Heart left ventricle (tissue), 16 donors: ENCODE results near the gene PLCG2. TPM values are rescaled to one million over a fixed set of nuclear protein-coding genes. Genes with fewer than 3 reads are reported as not detected.

ENCODE experiments used
- ATAC-seq, 4 donors: fragments of 200-7000 bp; cut with Tn5 transposase; one replicate each; pipeline ENCODE4 v1.9.1; 2020 to 2022; ENCODE audit warnings: moderate library complexity in 4 of 4, mild to moderate bottlenecking in 3 of 4, moderate number of reproducible peaks in 1 of 4
- DNase-seq, 5 donors: peaks; one replicate each; pipeline ENCODE4 v3.0.0-alpha.2; 2020
- H3K27ac ChIP-seq, 12 donors: fragments of 200-600 bp; sonication (generic) in 4 of 12; one replicate each; pipeline versions ENCODE4 v1.5.0 to v1.8.0; 2016 to 2022; ENCODE audit warnings: mild to moderate bottlenecking in 2 of 12
- H3K27me3 ChIP-seq, 9 donors: fragments of 200-600 bp; sonication (generic) in 2 of 9; one replicate each; pipeline versions ENCODE4 v1.5.1 to v1.8.0; 2016 to 2022; ENCODE audit warnings: mild to moderate bottlenecking in 3 of 9
- H3K36me3 ChIP-seq, 9 donors: fragments of 200-600 bp; sonication (generic) in 2 of 9; one replicate each; pipeline versions ENCODE4 v1.5.0 to v1.8.0; 2018 to 2022; ENCODE audit warnings: mild to moderate bottlenecking in 2 of 9
- H3K4me1 ChIP-seq, 12 donors: fragments of 200-600 bp; sonication (generic) in 4 of 12; one replicate each; pipeline versions ENCODE4 v1.5.0 to v1.8.0; 2016 to 2022; ENCODE audit warnings: mild to moderate bottlenecking in 3 of 12
- H3K4me3 ChIP-seq, 12 donors: fragments of 200-600 bp; sonication (generic) in 4 of 12; one replicate each; pipeline versions ENCODE4 v1.5.0 to v1.8.0; 2017 to 2022; ENCODE audit warnings: mild to moderate bottlenecking in 9 of 12, moderate library complexity in 4 of 12
- H3K9me3 ChIP-seq, 12 donors: fragments of 200-600 bp; sonication (generic) in 4 of 12; one replicate each; pipeline versions ENCODE4 v1.5.0 to v1.8.0; 2016 to 2022; ENCODE audit warnings: mild to moderate bottlenecking in 1 of 12
- POLR2A ChIP-seq, 2 donors: fragments of 450-650 bp; IDR thresholded peaks; one replicate each; pipeline ENCODE4 v1.6.1; 2017; ENCODE audit warnings: antibody characterized with exemption in 2 of 2, mild to moderate bottlenecking in 2 of 2, moderate library complexity in 2 of 2
- WGBS, 4 donors: extraction: QIAGEN DNeasy Blood & Tissue Kit in 2 of 4; methylation state at CpG; one replicate each; pipeline versions ENCODE4 v1.1.5 to v1.1.7; 2013 to 2018; 5-methylcytosine and 5-hydroxymethylcytosine counted together
- intact Hi-C, 10 donors: fragments of 100-400 bp; cut with DNase I; formaldehyde crosslinking; loops; one replicate each; pipeline versions ENCODE4 v1.11.1 to v1.14.2; 2022
- polyA plus RNA-seq, 2 donors: library from polyadenylated mRNA; stranded (reverse); fragments of 200-250 nt; gene quantifications; one replicate each; pipeline ENCODE4 v1.2.3, GENCODE V29; 2013
- total RNA-seq, 9 donors: library from RNA; depleted of rRNA in 2 of 9; stranded (reverse); fragments of >200 nt in 2 of 9; fragmentation: NEBNext Ultra II Directional in 3 of 9; extraction: Animal tissue kit (Norgen Biotek cat#: 25700) in 3 of 9; gene quantifications; one replicate each; pipeline versions ENCODE4 v1.1.0 to v1.2.4, GENCODE V29; 2016 to 2023
- TF ChIP-seq, protein P1 (sequence below), 12 donors: fragments of 200-600 bp; sonication (generic) in 4 of 12; IDR thresholded peaks; one replicate each; pipeline versions ENCODE4 v1.5.0 to v1.8.0; 2018 to 2022; ENCODE audit warnings: antibody characterized with exemption in 12 of 12, mild to moderate bottlenecking in 5 of 12
- donor health status: ischemic (EF 13 %, LVEDD 7.1; RV severe dilation, severe dysfunction).
- donor health status: healthy with polysubstance abuse.
- donor health status: DM: no; HTN: yes; CAD: no.
- donor health status: DM: no; HTN: no; CAD: no.
- donor health status: ischemic (EF 25% LVEDD 6.9; RV normal size, moderate dysfunction).
- donor health status: ischemic (EF 25% LVEDD 5.7; RV mildly dilated, moderate dysfunction).
- donor health status: healthy.
- donor health status: DM: yes; HTN: yes; CAD: no.
- donor health status: ischemic (EF 35%, LVEDD 5.7; RV mildly dilated, moderate dysfunction).
- donor health status: nonischemic (EF 11% LVEDD 7.7; RV severe dilation, severe dysfunction).
- donor health status: DM: yes; HTN: yes; CAD: no.
- donor health status: PGD.
- donor health status: ischemic (EF 29% LVEDD 5.4; RV normal size, mild dysfunction).
- donor health status: nonischemic (EF 23%, LVEDD 6.1; RV moderate dilation, normal function).

The PLCG2 gene
- total and polyA plus RNA-seq, 11 donors, result 2.0 to 35.4 (median 4.7) TPM

GRCh38 chr16:81748476-81749198 lies 30.5 kb upstream of the PLCG2 start:
- intact Hi-C loops, result no loop called here
- WGBS, 4 donors, result 64 to 73% (median 69%) methylated on average over 7 of the region's 7 CpGs
- peaks cover 0 to 42% (median 6%) of the 10 kb centered on the region in 12 donors for H3K4me1 ChIP-seq

DNA sequence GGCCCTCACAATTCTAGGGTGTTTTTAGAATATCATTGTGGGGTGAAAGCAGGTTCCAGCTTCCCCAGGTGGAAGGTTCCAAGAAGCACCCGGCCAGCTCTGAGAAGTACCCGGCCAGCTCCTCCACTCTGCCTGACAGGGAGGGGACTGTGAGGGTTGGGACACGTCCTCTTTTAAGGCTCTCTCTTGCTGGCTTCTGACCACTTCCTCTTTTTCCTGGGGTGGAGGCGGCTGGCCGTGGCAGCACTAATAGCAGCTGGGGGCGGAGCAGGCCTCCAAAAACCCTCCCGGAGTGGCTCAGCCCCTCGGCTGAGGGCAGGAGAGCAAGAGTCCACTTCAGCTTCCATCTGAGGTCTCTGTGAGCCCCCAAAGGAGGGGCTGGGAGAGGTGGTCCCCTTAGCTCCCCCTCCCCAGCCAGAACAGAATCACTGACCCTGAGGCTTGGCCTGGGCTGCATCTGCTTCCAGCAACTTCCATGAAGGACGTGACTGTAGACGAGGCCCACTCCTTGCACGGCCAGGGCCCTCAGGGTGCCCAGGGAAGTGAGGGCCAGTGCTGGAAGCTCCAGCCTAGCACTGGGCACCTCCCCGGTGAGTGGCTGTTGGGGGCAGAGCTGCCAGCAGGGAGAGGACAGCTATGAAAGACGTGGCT lies 26.7 kb upstream of the PLCG2 start:
- Histone ChIP-seq H3K4me1 (peaks cover 0 to 53% (median 9%) of the 10 kb centered on the region in 12 donors), H3K9me3 (no peaks in the 10 kb centered on the region), H3K27me3 (no peaks in the 10 kb centered on the region), H3K27ac (peak overlapping the region in 10 of 12 donors; percentile 50 to 88 (median 62)), H3K36me3 (no peaks in the 10 kb centered on the region), H3K4me3 (no peak overlapping the region)
- WGBS, 4 donors, result 41 to 60% (median 57%) methylated on average over 8 to 13 of the region's 13 CpGs
- intact Hi-C loops, result loop anchor here in 1 of 10 donors (10.0 kb wide), 1 partner anchor 122 kb away; no protein-coding TSS in a partner anchor
- peak; percentile 57 to 84 (median 71) for DNase-seq
- TF ChIP-seq, protein P1, sequence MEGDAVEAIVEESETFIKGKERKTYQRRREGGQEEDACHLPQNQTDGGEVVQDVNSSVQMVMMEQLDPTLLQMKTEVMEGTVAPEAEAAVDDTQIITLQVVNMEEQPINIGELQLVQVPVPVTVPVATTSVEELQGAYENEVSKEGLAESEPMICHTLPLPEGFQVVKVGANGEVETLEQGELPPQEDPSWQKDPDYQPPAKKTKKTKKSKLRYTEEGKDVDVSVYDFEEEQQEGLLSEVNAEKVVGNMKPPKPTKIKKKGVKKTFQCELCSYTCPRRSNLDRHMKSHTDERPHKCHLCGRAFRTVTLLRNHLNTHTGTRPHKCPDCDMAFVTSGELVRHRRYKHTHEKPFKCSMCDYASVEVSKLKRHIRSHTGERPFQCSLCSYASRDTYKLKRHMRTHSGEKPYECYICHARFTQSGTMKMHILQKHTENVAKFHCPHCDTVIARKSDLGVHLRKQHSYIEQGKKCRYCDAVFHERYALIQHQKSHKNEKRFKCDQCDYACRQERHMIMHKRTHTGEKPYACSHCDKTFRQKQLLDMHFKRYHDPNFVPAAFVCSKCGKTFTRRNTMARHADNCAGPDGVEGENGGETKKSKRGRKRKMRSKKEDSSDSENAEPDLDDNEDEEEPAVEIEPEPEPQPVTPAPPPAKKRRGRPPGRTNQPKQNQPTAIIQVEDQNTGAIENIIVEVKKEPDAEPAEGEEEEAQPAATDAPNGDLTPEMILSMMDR (IDR thresholded peaks at IDR 0.05), result no peak
- TF ChIP-seq POLR2A (IDR thresholded peaks at IDR 0.05), result peak in 1 of 2 donors; percentile 17
- peak; percentile 73 to 91 (median 80) for ATAC-seq

More at GRCh38 chr16:81748476-81749198, 30.5 kb upstream of the PLCG2 start:
- ATAC-seq (no peak), DNase-seq (no peak)
- no peaks in the 10 kb centered on the region for H3K36me3 ChIP-seq
- no peaks in the 10 kb centered on the region for H3K9me3 ChIP-seq
- no peaks in the 10 kb centered on the region for H3K27me3 ChIP-seq
- TF ChIP-seq, protein P1 (IDR thresholded peaks at IDR 0.05), result no peak
- TF ChIP-seq POLR2A (IDR thresholded peaks at IDR 0.05), result no peak
- no peak overlapping the region for H3K27ac ChIP-seq
- no peak overlapping the region for H3K4me3 ChIP-seq

DNA sequence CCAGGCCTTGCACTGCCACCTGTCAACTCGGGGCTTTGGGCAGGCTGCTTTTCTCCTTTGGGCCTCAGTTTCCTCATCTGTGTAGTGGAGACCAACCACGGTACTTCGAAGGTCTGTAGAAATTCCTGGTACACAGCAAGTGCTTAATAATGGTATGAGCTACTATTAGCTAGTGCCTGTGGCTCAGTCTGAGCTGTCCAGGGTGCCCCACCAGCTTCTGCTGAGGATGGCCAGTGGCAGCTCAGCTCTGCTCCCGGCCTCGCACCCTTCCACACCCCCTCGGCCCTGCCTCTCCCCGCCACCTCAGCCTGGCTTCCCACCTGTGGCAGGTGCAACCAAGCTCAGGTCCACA lies 26.2 kb upstream of the PLCG2 start:
- TF ChIP-seq, protein P1 (IDR thresholded peaks at IDR 0.05), result no peak
- no peak for TF ChIP-seq POLR2A (IDR thresholded peaks at IDR 0.05)
- peak overlapping the region in 9 of 12 donors; percentile 50 to 88 (median 63) for H3K27ac ChIP-seq
- no peaks in the 10 kb centered on the region for H3K36me3 ChIP-seq
- DNase-seq (no peak), ATAC-seq (no peak)
- intact Hi-C loops, result loop anchor here in 1 of 10 donors (10.0 kb wide), 1 partner anchor 122 kb away; no protein-coding TSS in a partner anchor
- H3K9me3 ChIP-seq, result no peaks in the 10 kb centered on the region
- peaks cover 0 to 56% (median 9%) of the 10 kb centered on the region in 12 donors for H3K4me1 ChIP-seq
- no peaks in the 10 kb centered on the region for H3K27me3 ChIP-seq
- H3K4me3 ChIP-seq, result no peak overlapping the region
- WGBS, 4 donors, result 74 to 95% (median 94%) methylated on average over 5 to 7 of the region's 7 CpGs

- TF ChIP-seq POLR2A (IDR thresholded peaks at IDR 0.05), result no peak
- TF ChIP-seq, protein P1 (IDR thresholded peaks at IDR 0.05), result no peak
- H3K27ac ChIP-seq, result no peak overlapping the region
- no peak for DNase-seq
- H3K4me1 ChIP-seq, result peaks cover 0 to 50% (median 9%) of the 10 kb centered on the region in 12 donors
- 86 to 98% (median 90%) methylated on average over 1 of the region's 1 CpG for WGBS, 4 donors
- intact Hi-C loops, result loop anchor here in 1 of 10 donors (10.0 kb wide), 1 partner anchor 120 kb away; no protein-coding TSS in a partner anchor
- H3K9me3 ChIP-seq, result no peaks in the 10 kb centered on the region
- no peak overlapping the region for H3K4me3 ChIP-seq
- H3K36me3 ChIP-seq, result no peaks in the 10 kb centered on the region
- no peaks in the 10 kb centered on the region for H3K27me3 ChIP-seq
- ATAC-seq, result no peak
These were observed 24.2 kb upstream of the PLCG2 start for GRCh38 chr16:81754858-81755257.
